H1 (cell line): ENCODE data around the gene DHX36. TPM values are rescaled to one million over a fixed set of nuclear protein-coding genes. Genes with fewer than 3 reads are reported as not detected.

ENCODE experiments used
- CTCF ChIA-PET: fragments of 300-600 bp; sonication (Branson Sonifier 250); formaldehyde crosslinking; loops from one replicate; lab custom pipeline; 2021; ENCODE audit not compliant: partially characterized antibody; lab: Charles Lee
- POLR2A ChIA-PET: fragments of 300-600 bp; sonication (Branson Sonifier 250); formaldehyde crosslinking; loops from one replicate; lab custom pipeline; 2021; ENCODE audit warnings: inconsistent platforms; ENCODE audit not compliant: partially characterized antibody; lab: Charles Lee
- DNase-seq, 2 experiments: peaks; one replicate each; pipeline versions ENCODE4 v3.0.0 to v3.0.0-alpha.2; 2010 to 2022; ENCODE audit warnings: low spot score in 2 of 2, low read depth in 1 of 2, mixed read lengths in 1 of 2
- FAIRE-seq: peaks from 2 replicates; lab custom pipeline; 2011; peaks lifted over from hg19 to GRCh38; lab: Jason Lieb, UNC
- H2AFZ ChIP-seq: 2 replicates; pipeline ENCODE4 v1.8.1; 2012; ENCODE audit warnings: low read length, inconsistent platforms
- H2AK5ac ChIP-seq: 2 replicates; pipeline ENCODE4 v1.6.1; 2013; ENCODE audit warnings: low read depth, low read length
- H2BK120ac ChIP-seq: replicated peaks from 2 replicates; pipeline ENCODE3; 2013; ENCODE audit warnings: low read depth, low read length, inconsistent platforms
- H2BK12ac ChIP-seq: 2 replicates; pipeline ENCODE4 v1.6.1; 2013; ENCODE audit warnings: low read depth, low read length
- H2BK15ac ChIP-seq: 2 replicates; pipeline ENCODE4 v1.6.1; 2013; ENCODE audit warnings: low read length
- H2BK20ac ChIP-seq: 2 replicates; pipeline ENCODE4 v1.6.1; 2013; ENCODE audit warnings: low read length
- H2BK5ac ChIP-seq: 2 replicates; pipeline ENCODE4 v1.6.1; 2013; ENCODE audit warnings: low read depth, low read length
- H3K14ac ChIP-seq: 2 replicates; pipeline ENCODE4 v1.6.1; 2013; ENCODE audit warnings: inconsistent platforms; ENCODE audit not compliant: insufficient read length
- H3K18ac ChIP-seq: 2 replicates; pipeline ENCODE4 v1.6.1; 2013; ENCODE audit warnings: low read length; ENCODE audit errors: extremely low read depth
- H3K23ac ChIP-seq: 2 replicates; pipeline ENCODE4 v1.6.1; 2013; ENCODE audit warnings: inconsistent platforms; ENCODE audit not compliant: insufficient read length
- H3K23me2 ChIP-seq: 2 replicates; pipeline ENCODE4 v1.6.1; 2013; ENCODE audit warnings: low read depth, low read length
- H3K27ac ChIP-seq: 2 replicates; pipeline ENCODE4 v1.6.1; 2011; ENCODE audit warnings: low read depth, low read length, inconsistent platforms
- H3K27me3 ChIP-seq, 4 experiments: replicated peaks in 1 of 4; 1 replicate in 1 of 4; 2 replicates in 3 of 4; pipeline versions ENCODE4 v1.6.1 to v1.8.1; 2011 to 2013; ENCODE audit warnings: low read length in 3 of 4, mild to moderate bottlenecking in 3 of 4, inconsistent platforms in 2 of 4, mixed read lengths in 2 of 4, moderate library complexity in 1 of 4; ENCODE audit not compliant: control insufficient read depth in 3 of 4, insufficient read depth in 3 of 4; ENCODE audit errors: extremely low read depth in 1 of 4
- H3K36me3 ChIP-seq, 4 experiments: 2 replicates each; pipeline versions ENCODE4 v1.6.1 to v1.8.1; 2011 to 2013; ENCODE audit warnings: mild to moderate bottlenecking in 4 of 4, low read length in 3 of 4, moderate library complexity in 2 of 4, control low read depth in 1 of 4, inconsistent platforms in 1 of 4; ENCODE audit not compliant: insufficient read depth in 4 of 4, control insufficient read depth in 2 of 4
- H3K4ac ChIP-seq: replicated peaks from 2 replicates; pipeline ENCODE3; 2013; ENCODE audit warnings: low read length, low read depth, mixed read lengths, inconsistent platforms; ENCODE audit not compliant: insufficient read length
- H3K4me1 ChIP-seq, 4 experiments: replicated peaks in 1 of 4; 1 replicate in 1 of 4; 2 replicates in 3 of 4; pipeline versions ENCODE4 v1.6.1 to v1.8.1; 2011 to 2013; ENCODE audit warnings: low read length in 3 of 4, inconsistent platforms in 2 of 4, mixed read lengths in 1 of 4; ENCODE audit not compliant: insufficient read depth in 4 of 4, control insufficient read depth in 3 of 4
- H3K4me2 ChIP-seq, 2 experiments: 2 replicates each; pipeline versions ENCODE4 v1.6.1 to v1.8.1; 2011 to 2013; ENCODE audit warnings: low read depth in 2 of 2, low read length in 2 of 2, control low read depth in 1 of 2, inconsistent platforms in 1 of 2, mild to moderate bottlenecking in 1 of 2; ENCODE audit not compliant: insufficient read depth in 1 of 2
- H3K4me3 ChIP-seq, 4 experiments: fragments of 200-600, 300-600 bp in 1 of 4; sonication (generic), shearing (Covaris generic), sonication (Bioruptor Twin) in 1 of 4; 2 replicates each; pipeline versions ENCODE4 v1.5.1 to v1.8.1; 2011 to 2016; ENCODE audit warnings: low read length in 4 of 4, low read depth in 3 of 4, control low read depth in 2 of 4, inconsistent platforms in 2 of 4, mild to moderate bottlenecking in 2 of 4, mixed read lengths in 1 of 4, moderate library complexity in 1 of 4; ENCODE audit not compliant: insufficient read depth in 2 of 4; ENCODE audit errors: extremely low read depth in 1 of 4
- H3K56ac ChIP-seq: replicated peaks from 2 replicates; pipeline ENCODE3; 2013; ENCODE audit warnings: low read depth, mild to moderate bottlenecking, mixed read lengths, low read length, inconsistent platforms; ENCODE audit not compliant: insufficient read length
- H3K79me1 ChIP-seq: 2 replicates; pipeline ENCODE4 v1.6.1; 2013; ENCODE audit warnings: low read depth, low read length, control low read depth
- H3K79me2 ChIP-seq, 2 experiments: 2 replicates each; pipeline versions ENCODE4 v1.6.1 to v1.8.1; 2012 to 2013; ENCODE audit warnings: low read length in 2 of 2, mild to moderate bottlenecking in 2 of 2, inconsistent platforms in 1 of 2; ENCODE audit not compliant: insufficient read depth in 2 of 2, control insufficient read depth in 1 of 2
- H3K9ac ChIP-seq, 4 experiments: replicated peaks in 1 of 4; 1 replicate in 1 of 4; 2 replicates in 3 of 4; pipeline versions ENCODE4 v1.6.1 to v1.8.1; 2011 to 2013; ENCODE audit warnings: low read depth in 3 of 4, low read length in 3 of 4, control low read depth in 2 of 4, mild to moderate bottlenecking in 2 of 4, moderate library complexity in 2 of 4, inconsistent platforms in 1 of 4; ENCODE audit errors: extremely low read depth in 1 of 4
- H3K9me3 ChIP-seq, 2 experiments: 2 replicates each; pipeline versions ENCODE4 v1.6.1 to v1.8.1; 2012 to 2013; ENCODE audit warnings: mild to moderate bottlenecking in 2 of 2, moderate library complexity in 2 of 2, control low read depth in 1 of 2, inconsistent platforms in 1 of 2, low read depth in 1 of 2, low read length in 1 of 2, mixed read lengths in 1 of 2; ENCODE audit not compliant: insufficient read depth in 2 of 2
- H4K20me1 ChIP-seq, 2 experiments: replicated peaks in 1 of 2; 2 replicates each; pipeline versions ENCODE3 to v1.8.1; 2011 to 2013; ENCODE audit warnings: inconsistent platforms in 2 of 2, low read length in 2 of 2, mild to moderate bottlenecking in 1 of 2; ENCODE audit not compliant: insufficient read depth in 2 of 2, control insufficient read depth in 1 of 2
- H4K5ac ChIP-seq: 2 replicates; pipeline ENCODE4 v1.6.1; 2013; ENCODE audit warnings: low read length, low read depth, mixed read lengths, inconsistent platforms; ENCODE audit not compliant: insufficient read length
- H4K8ac ChIP-seq: 2 replicates; pipeline ENCODE4 v1.8.0; 2013; ENCODE audit warnings: mild to moderate bottlenecking, moderate library complexity, low read length, inconsistent platforms; ENCODE audit not compliant: insufficient read depth; ENCODE audit errors: extremely low read depth
- H4K91ac ChIP-seq: replicated peaks from 2 replicates; pipeline ENCODE3; 2013; ENCODE audit warnings: low read length, mixed read lengths, inconsistent platforms; ENCODE audit not compliant: insufficient read length
- BACH1 ChIP-seq: IDR thresholded peaks from 2 replicates; pipeline ENCODE4 v1.6.1; 2012; ENCODE audit warnings: low read length, improper control_type of control experiment
- CBX5 ChIP-seq: fragments of 300-800, 300-1000 bp; sonication (generic); IDR thresholded peaks from 2 replicates; pipeline ENCODE4 v1.7.1; 2016; ENCODE audit warnings: antibody characterized with exemption, low read length, low read depth
- CHD2 ChIP-seq: IDR thresholded peaks from 2 replicates; pipeline ENCODE4 v1.6.1; 2012; ENCODE audit warnings: low read length, improper control_type of control experiment
- FOSL1 ChIP-seq: IDR thresholded peaks from 2 replicates; pipeline ENCODE4 v1.6.1; 2011; ENCODE audit warnings: mild to moderate bottlenecking, low read depth, low read length, moderate library complexity; ENCODE audit not compliant: insufficient read depth
- HDAC2 ChIP-seq, 2 experiments: fragments of 300-600 bp in 1 of 2; sonication (generic) in 1 of 2; IDR thresholded peaks; 2 replicates each; pipeline ENCODE4 v1.6.1; 2011 to 2012; ENCODE audit warnings: low read depth in 2 of 2, low read length in 2 of 2, mild to moderate bottlenecking in 2 of 2, moderate library complexity in 2 of 2, borderline replicate concordance in 1 of 2, inconsistent platforms in 1 of 2
- POU5F1 ChIP-seq: IDR thresholded peaks from 2 replicates; pipeline ENCODE4 v1.6.1; 2011; ENCODE audit warnings: low read depth, mild to moderate bottlenecking, low read length, moderate library complexity
- RNF2 ChIP-seq: fragments of 200-900, 300-1000 bp; sonication (generic); IDR thresholded peaks from 2 replicates; pipeline ENCODE4 v1.7.1; 2016; ENCODE audit warnings: borderline replicate concordance, low read depth, mild to moderate bottlenecking, antibody characterized with exemption, low read length; ENCODE audit not compliant: poor library complexity, severe bottlenecking; ENCODE audit errors: missing control alignments
- SP2 ChIP-seq: IDR thresholded peaks from 2 replicates; pipeline ENCODE4 v1.6.1; 2012; ENCODE audit warnings: mild to moderate bottlenecking, low read length, inconsistent platforms
- SUZ12 ChIP-seq: fragments of 200-600 bp; sonication (generic); IDR thresholded peaks from 2 replicates; pipeline ENCODE4 v1.6.1; 2012; ENCODE audit warnings: mild to moderate bottlenecking, inconsistent platforms, low read length, moderate library complexity, mixed read lengths
- TAF1 ChIP-seq: IDR thresholded peaks from 2 replicates; pipeline ENCODE4 v1.6.1; 2011; ENCODE audit warnings: mild to moderate bottlenecking, low read depth, low read length
- USF2 ChIP-seq: IDR thresholded peaks from 2 replicates; pipeline ENCODE4 v1.6.1; 2011; ENCODE audit warnings: low read length, improper control_type of control experiment
- YY1 ChIP-seq: IDR thresholded peaks from 2 replicates; pipeline ENCODE4 v1.6.1; 2011; ENCODE audit warnings: low read depth, mild to moderate bottlenecking, low read length
- polyA plus RNA-seq, 7 experiments: library from polyadenylated mRNA; depleted of rRNA in 3 of 7; stranded (reverse) in 5 of 7; unstranded in 2 of 7; fragments of >200 nt in 5 of 7; fragments of 200-250 nt in 2 of 7; gene quantifications; 1 replicate in 5 of 7; 2 replicates in 1 of 7; 4 replicates in 1 of 7; pipeline versions ENCODE4 v1.2.1 to v1.2.3, GENCODE V29; 2011 to 2013; ENCODE audit warnings: missing spikeins in 2 of 7, mixed read lengths in 2 of 7
- total RNA-seq: library from RNA; stranded (reverse); fragmentation: NEBNext Ultra II Directional; extraction: Animal tissue kit (Norgen Biotek cat#: 25700); gene quantifications from 2 replicates; pipeline ENCODE4 v1.2.1, GENCODE V29; 2021

Gene DHX36
- total and polyA plus RNA-seq, 2 of the 8 experiments (the other 6 are each of a cell fraction or from before 2014, with no cell fraction given), result 44.9 to 131 TPM

- no peaks in the 10 kb centered on the region for H3K9me3 ChIP-seq
- H3K79me1 ChIP-seq, result 0 out of 2 replicates have a peak, but pooled peaks cover 4% of the 10 kb centered on the region
- ChIA-PET CTCF (interaction anchor here (1.5 kb wide), 1 partner anchor 14 kb away, joined by 4 read pairs; no protein-coding TSS in a partner anchor), POLR2A (no interaction called here)
- H3K4ac ChIP-seq, result no peak overlapping the region
- H3K9ac ChIP-seq, result no peak overlapping the region
- no peak overlapping the region for H3K27ac ChIP-seq
- no peak overlapping the region for H4K91ac ChIP-seq
- no peak overlapping the region for H3K14ac ChIP-seq
- H3K23ac ChIP-seq, result no peak overlapping the region
- H3K4me2 ChIP-seq, result no peak overlapping the region
- no peak overlapping the region for H2AK5ac ChIP-seq
- no peak overlapping the region for H4K5ac ChIP-seq
- H2BK120ac ChIP-seq, result no peak overlapping the region
- H3K23me2 ChIP-seq, result no peaks in the 10 kb centered on the region
- H3K4me1 ChIP-seq, result no peaks in the 10 kb centered on the region; a peak in 1 of 7 replicates
- H3K18ac ChIP-seq, result no peak overlapping the region
- H2BK12ac ChIP-seq, result no peak overlapping the region
- H4K20me1 ChIP-seq, result no peaks in the 10 kb centered on the region
- no peak overlapping the region for H4K8ac ChIP-seq
- no peak overlapping the region for H2BK5ac ChIP-seq
- H3K27me3 ChIP-seq, result no peaks in the 10 kb centered on the region
- H2BK15ac ChIP-seq, result no peak overlapping the region
- no peak overlapping the region for H2BK20ac ChIP-seq
- no peak for TF ChIP-seq FOSL1
- no peak for TF ChIP-seq CHD2
- TF ChIP-seq SUZ12, result no peak
- TF ChIP-seq HDAC2 (IDR thresholded peaks at IDR 0.05; ENCODE audit: borderline replicate concordance in 1 of 2, low read depth in 2 of 2, low read length in 2 of 2), result no peak
- no peak for TF ChIP-seq BACH1
- no peak for TF ChIP-seq POU5F1
- no peak for TF ChIP-seq YY1
- TF ChIP-seq RNF2, result no peak
- TF ChIP-seq CBX5, result no peak
- TF ChIP-seq TAF1, result no peak
- TF ChIP-seq USF2, result no peak
- TF ChIP-seq SP2, result no peak
- H3K36me3 ChIP-seq, result no peaks in the 10 kb centered on the region
- FAIRE-seq (no peak), DNase-seq (no peak)
- H3K4me3 ChIP-seq, result no peak overlapping the region
- H3K56ac ChIP-seq, result no peak overlapping the region
- peaks cover 5 to 13% of the 10 kb centered on the region in 2 experiments; a peak in 3 of 4 replicates for H3K79me2 ChIP-seq
- no peak overlapping the region for H2AFZ ChIP-seq
These were observed 3.6 kb upstream of the DHX36 start for GRCh38 chr3:154327871-154328270.
